ENCODE measurements around the gene RGSL1. TPM values are rescaled to one million over a fixed set of nuclear protein-coding genes. Genes with fewer than 3 reads are reported as not detected.

RGSL1 gene
- total RNA-seq, 1 donor from 2014 or later = not detected

DNA sequence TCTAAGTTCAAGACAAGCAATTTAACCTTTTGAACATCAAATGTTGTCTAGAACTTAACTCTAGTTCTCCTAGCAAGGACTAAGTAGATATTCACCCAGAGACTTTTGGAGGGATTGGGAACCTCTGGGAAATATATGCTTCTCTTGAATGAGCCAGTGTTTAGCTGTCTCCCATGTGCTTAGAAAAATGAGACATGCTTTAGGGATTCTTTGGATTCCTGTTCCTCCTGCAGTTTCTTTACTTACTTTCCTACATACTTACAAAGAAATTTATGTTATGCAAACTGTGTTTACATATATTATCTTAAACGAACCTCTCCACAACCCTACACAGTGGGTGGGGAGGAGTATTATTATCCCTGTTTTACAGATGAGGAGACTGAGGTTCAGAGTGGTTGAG is 99.9 kb downstream of the RGSL1 start:
- H3K36me3 ChIP-seq = no peaks in the 10 kb centered on the region
- no peak for TF ChIP-seq POLR2AphosphoS5 (IDR thresholded peaks at IDR 0.05; ENCODE audit: insufficient read depth in 1 of 2, low read depth in 1 of 2)
- intact Hi-C loops (cut with DNase I) = no loop called here
- no peaks in the 10 kb centered on the region for H3K27me3 ChIP-seq
- no peaks in the 10 kb centered on the region for H3K9me3 ChIP-seq
- H3K27ac ChIP-seq = no peak overlapping the region
- H3K4me3 ChIP-seq = no peak overlapping the region
- H3K4me1 ChIP-seq = no peaks in the 10 kb centered on the region
- no peak for DNase-seq (ENCODE audit: extremely low spot score in 2 of 2)

DNA sequence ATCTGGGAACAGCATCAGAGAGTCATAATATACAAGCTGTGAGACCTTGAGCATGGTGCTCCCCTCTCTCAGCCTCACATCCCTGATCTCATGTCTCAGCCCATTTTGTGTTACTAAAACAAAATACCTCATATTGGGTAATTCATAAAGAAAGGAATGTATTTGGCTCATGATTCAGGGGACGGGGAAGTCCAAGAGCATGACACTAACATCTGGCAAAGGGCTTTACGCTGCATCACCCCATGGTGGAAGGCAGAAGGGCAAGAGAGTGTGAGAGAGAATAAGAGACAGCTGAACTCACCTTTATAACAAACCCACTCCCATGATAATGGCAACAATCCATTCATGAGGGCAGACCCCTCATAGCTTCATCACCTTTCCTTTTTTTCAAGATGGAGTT is 102.6 kb downstream of the RGSL1 start:
- Histone ChIP-seq H3K27ac (no peak overlapping the region), H3K9me3 (no peaks in the 10 kb centered on the region), H3K36me3 (no peaks in the 10 kb centered on the region), H3K4me1 (no peaks in the 10 kb centered on the region), H3K4me3 (no peak overlapping the region), H3K27me3 (no peaks in the 10 kb centered on the region)
- TF ChIP-seq, protein P1, sequence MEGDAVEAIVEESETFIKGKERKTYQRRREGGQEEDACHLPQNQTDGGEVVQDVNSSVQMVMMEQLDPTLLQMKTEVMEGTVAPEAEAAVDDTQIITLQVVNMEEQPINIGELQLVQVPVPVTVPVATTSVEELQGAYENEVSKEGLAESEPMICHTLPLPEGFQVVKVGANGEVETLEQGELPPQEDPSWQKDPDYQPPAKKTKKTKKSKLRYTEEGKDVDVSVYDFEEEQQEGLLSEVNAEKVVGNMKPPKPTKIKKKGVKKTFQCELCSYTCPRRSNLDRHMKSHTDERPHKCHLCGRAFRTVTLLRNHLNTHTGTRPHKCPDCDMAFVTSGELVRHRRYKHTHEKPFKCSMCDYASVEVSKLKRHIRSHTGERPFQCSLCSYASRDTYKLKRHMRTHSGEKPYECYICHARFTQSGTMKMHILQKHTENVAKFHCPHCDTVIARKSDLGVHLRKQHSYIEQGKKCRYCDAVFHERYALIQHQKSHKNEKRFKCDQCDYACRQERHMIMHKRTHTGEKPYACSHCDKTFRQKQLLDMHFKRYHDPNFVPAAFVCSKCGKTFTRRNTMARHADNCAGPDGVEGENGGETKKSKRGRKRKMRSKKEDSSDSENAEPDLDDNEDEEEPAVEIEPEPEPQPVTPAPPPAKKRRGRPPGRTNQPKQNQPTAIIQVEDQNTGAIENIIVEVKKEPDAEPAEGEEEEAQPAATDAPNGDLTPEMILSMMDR (IDR thresholded peaks at IDR 0.05) = no peak
- TF ChIP-seq POLR2A (IDR thresholded peaks at IDR 0.05) = no peak
- no peak for TF ChIP-seq POLR2AphosphoS5 (IDR thresholded peaks at IDR 0.05; ENCODE audit: insufficient read depth in 1 of 2, low read depth in 1 of 2)
- DNase-seq (ENCODE audit: extremely low spot score in 2 of 2) = no peak
- intact Hi-C loops (cut with DNase I) = no loop called here

DNA sequence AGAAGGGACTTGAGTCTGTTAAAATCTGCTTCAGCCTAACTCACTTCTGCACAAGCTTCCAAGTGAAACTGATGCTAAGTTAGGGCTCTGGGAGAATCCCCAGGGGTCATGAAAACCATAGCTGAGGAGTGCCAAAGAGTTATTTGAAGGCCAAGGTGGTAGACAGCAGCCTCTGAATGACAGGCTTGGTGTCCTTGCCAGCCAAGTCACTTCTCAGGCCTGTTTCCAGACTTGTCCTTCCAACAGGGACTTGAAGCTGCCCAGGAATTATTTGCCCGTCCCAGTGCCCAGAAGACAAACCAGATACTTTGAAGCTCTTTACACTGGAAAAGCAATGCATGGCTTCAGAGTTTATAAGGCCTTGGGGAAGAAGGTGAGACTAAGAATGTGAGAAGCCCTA is 105.5 kb downstream of the RGSL1 start:
- Histone ChIP-seq H3K27ac (no peak overlapping the region), H3K27me3 (no peaks in the 10 kb centered on the region), H3K4me1 (no peaks in the 10 kb centered on the region), H3K36me3 (no peaks in the 10 kb centered on the region), H3K4me3 (no peak overlapping the region), H3K9me3 (no peaks in the 10 kb centered on the region)
- DNase-seq (ENCODE audit: extremely low spot score in 2 of 2) = no peak
- intact Hi-C loops (cut with DNase I) = no loop called here
- TF ChIP-seq, protein P1 (IDR thresholded peaks at IDR 0.05) = no peak
- TF ChIP-seq POLR2A (IDR thresholded peaks at IDR 0.05) (no peak), POLR2AphosphoS5 (IDR thresholded peaks at IDR 0.05; ENCODE audit: insufficient read depth in 1 of 2, low read depth in 1 of 2) (no peak)

DNA sequence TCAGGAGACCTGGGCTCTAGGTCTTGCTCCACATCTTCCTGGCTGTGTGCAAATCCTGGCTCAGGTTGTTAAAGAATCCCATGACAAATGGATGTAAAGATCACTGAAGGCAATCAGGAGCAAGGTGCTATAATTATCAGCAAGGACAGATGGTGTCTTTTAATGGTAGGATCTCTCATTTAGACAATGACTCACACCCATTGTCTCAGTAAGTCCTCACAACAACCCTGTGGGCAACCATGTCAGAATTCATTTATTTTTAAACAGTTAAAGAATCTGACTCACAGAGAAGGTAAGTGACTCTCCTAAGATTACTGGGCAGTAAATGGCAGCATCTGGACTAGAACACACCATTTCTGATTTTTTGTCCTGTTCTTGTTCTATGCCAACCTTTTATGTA is 106.3 kb downstream of the RGSL1 start:
- no peak for DNase-seq (ENCODE audit: extremely low spot score in 2 of 2)
- H3K27ac ChIP-seq = no peak overlapping the region

DNA sequence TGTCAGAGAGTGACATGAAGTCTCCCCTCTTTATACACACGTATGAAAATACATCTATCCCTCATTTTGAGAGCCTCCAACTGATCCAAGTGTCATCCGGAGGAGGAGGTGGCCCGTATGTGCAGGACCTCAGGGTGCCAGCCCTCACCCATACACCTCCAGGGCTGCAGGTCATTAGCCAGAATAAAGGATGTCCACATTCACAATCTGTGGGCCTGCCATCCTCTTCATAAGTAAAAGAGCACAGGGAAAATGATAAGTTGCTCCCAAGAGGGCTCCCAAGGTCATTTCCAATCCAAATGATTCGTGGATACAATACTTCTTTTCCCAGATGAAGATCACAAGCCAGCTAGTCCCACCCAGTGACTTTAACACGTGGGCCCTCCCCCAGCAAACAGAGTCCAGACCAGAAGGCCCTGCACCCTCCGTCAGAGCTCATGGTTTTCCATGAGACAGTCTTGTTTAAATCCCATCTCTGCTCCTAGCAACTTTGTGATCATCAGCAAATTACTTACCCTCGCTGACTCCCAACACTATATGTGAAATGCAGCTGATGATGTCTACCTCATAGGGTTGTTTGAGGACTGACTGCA is 110.5 kb downstream of the RGSL1 start:
- TF ChIP-seq POLR2AphosphoS5 (IDR thresholded peaks at IDR 0.05; ENCODE audit: insufficient read depth in 1 of 2, low read depth in 1 of 2) (no peak), POLR2A (IDR thresholded peaks at IDR 0.05) (no peak)
- TF ChIP-seq, protein P1 (IDR thresholded peaks at IDR 0.05) = no peak
- Histone ChIP-seq H3K9me3 (no peaks in the 10 kb centered on the region), H3K4me1 (no peaks in the 10 kb centered on the region), H3K27me3 (no peaks in the 10 kb centered on the region), H3K4me3 (no peak overlapping the region), H3K36me3 (no peaks in the 10 kb centered on the region), H3K27ac (no peak overlapping the region)
- intact Hi-C loops (cut with DNase I) = no loop called here
- no peak for DNase-seq (ENCODE audit: extremely low spot score in 2 of 2)

More for the DNA sequence above, 106.3 kb downstream of the RGSL1 start:
- intact Hi-C loops (cut with DNase I) = no loop called here
- no peaks in the 10 kb centered on the region for H3K4me1 ChIP-seq
- H3K9me3 ChIP-seq = no peaks in the 10 kb centered on the region
- no peaks in the 10 kb centered on the region for H3K27me3 ChIP-seq
- TF ChIP-seq POLR2A (IDR thresholded peaks at IDR 0.05) = no peak
- TF ChIP-seq, protein P1 (IDR thresholded peaks at IDR 0.05) = no peak
- no peak for TF ChIP-seq POLR2AphosphoS5 (IDR thresholded peaks at IDR 0.05; ENCODE audit: insufficient read depth in 1 of 2, low read depth in 1 of 2)
- H3K4me3 ChIP-seq = no peak overlapping the region
- no peaks in the 10 kb centered on the region for H3K36me3 ChIP-seq

All from vagina (tissue), 2 donors.